OCI-M2 (cell line): ENCODE results near the gene PRDM11.
"Not testable (repeated sequence)": the region's sequence is repeated elsewhere in the genome, so short reads cannot be mapped to it uniquely, and the experiment has no call there.

Experiments used
- DNase-seq: peaks from one replicate; lab custom pipeline; 2025; ENCODE audit not compliant: unreplicated experiment; lab: John Stamatoyannopoulos, UW

PRDM11 gene

GRCh38 chr11:45146072-45147016, at the start of gene PRDM11:
Gene PRDM11 (plus strand): TSS chr11:45146639. CDS start chr11:45181767, 35,128 bp downstream.
- DNase-seq, result no peak

GRCh38 chr11:45097721-45098493, 48.5 kb upstream of the PRDM11 start:
- no peak for DNase-seq

GRCh38 chr11:45098929-45099328, 47.5 kb upstream of the PRDM11 start:
- DNase-seq, result no peak

GRCh38 chr11:45100339-45100738, 46.1 kb upstream of the PRDM11 start:
- DNase-seq, result no peak

GRCh38 chr11:45102361-45102809, 44.1 kb upstream of the PRDM11 start:
- no peak for DNase-seq

- DNase-seq, result no peak
Measured at GRCh38 chr11:45102810-45103621, 43.4 kb upstream of the PRDM11 start.

- no peak for DNase-seq
Measured at GRCh38 chr11:45104006-45104789, 42.2 kb upstream of the PRDM11 start.

GRCh38 chr11:45104790-45105084, 41.7 kb upstream of the PRDM11 start:
- DNase-seq, result no peak

GRCh38 chr11:45105233-45105983, 41.0 kb upstream of the PRDM11 start:
- no peak for DNase-seq

- no peak for DNase-seq
Measured at GRCh38 chr11:45105984-45106375, 40.5 kb upstream of the PRDM11 start.

GRCh38 chr11:45106440-45106839, 40.0 kb upstream of the PRDM11 start:
- DNase-seq, result no peak

GRCh38 chr11:45107029-45107428, 39.4 kb upstream of the PRDM11 start:
- DNase-seq, result no peak

- DNase-seq, result no peak
Measured at GRCh38 chr11:45108070-45109064, 38.1 kb upstream of the PRDM11 start.

GRCh38 chr11:45109400-45109799, 37.0 kb upstream of the PRDM11 start:
- DNase-seq, result no peak

- no peak for DNase-seq
Measured at GRCh38 chr11:45110562-45110961, 35.9 kb upstream of the PRDM11 start.

- DNase-seq, result no peak
Measured at GRCh38 chr11:45113807-45114206, 32.6 kb upstream of the PRDM11 start.

GRCh38 chr11:45127836-45128235, 18.6 kb upstream of the PRDM11 start:
- DNase-seq, result not testable (repeated sequence)

- no peak for DNase-seq
Measured at GRCh38 chr11:45133878-45134277, 12.6 kb upstream of the PRDM11 start.

- no peak for DNase-seq
Measured at GRCh38 chr11:45141171-45141570, 5.3 kb upstream of the PRDM11 start.
